ENCODE results near the gene LATS1.

The LATS1 gene

GRCh38 chr6:149615805-149616204, 102.1 kb downstream of the LATS1 start:
- Histone ChIP-seq H3K4me1 (ENCODE audit: control insufficient read depth, insufficient read depth, low read length, poor library complexity, severe bottlenecking) (no peaks in the 10 kb centered on the region), H3K9me3 (ENCODE audit: control insufficient read depth, low read length) (no peaks in the 10 kb centered on the region), H3K36me3 (ENCODE audit: control insufficient read depth, insufficient read depth, low read length) (peaks cover 8% of the 10 kb centered on the region), H3K27ac (ENCODE audit: low read depth, low read length, severe bottlenecking) (no peak overlapping the region), H3K4me3 (ENCODE audit: extremely low read depth, insufficient read depth, low read length, poor library complexity, severe bottlenecking) (no peak overlapping the region)
- WGBS, 2 experiments (ENCODE audit: insufficient coverage in 2 of 2) = 94 to 100% methylated on average over 1 to 3 of the region's 5 CpGs

- Histone ChIP-seq H3K27ac (ENCODE audit: low read depth, low read length, severe bottlenecking) (no peak overlapping the region), H3K4me3 (ENCODE audit: extremely low read depth, insufficient read depth, low read length, poor library complexity, severe bottlenecking) (no peak overlapping the region), H3K9me3 (ENCODE audit: control insufficient read depth, low read length) (no peaks in the 10 kb centered on the region), H3K36me3 (ENCODE audit: control insufficient read depth, insufficient read depth, low read length) (peaks cover 7% of the 10 kb centered on the region), H3K4me1 (ENCODE audit: control insufficient read depth, insufficient read depth, low read length, poor library complexity, severe bottlenecking) (no peaks in the 10 kb centered on the region)
- WGBS, 2 experiments (ENCODE audit: insufficient coverage in 2 of 2) = 90 to 100% methylated on average over 1 to 2 of the region's 4 CpGs
Measured at GRCh38 chr6:149614337-149614736, 103.6 kb downstream of the LATS1 start.

GRCh38 chr6:149608381-149608982, 109.4 kb downstream of the LATS1 start:
- H3K36me3 ChIP-seq (ENCODE audit: control insufficient read depth, insufficient read depth, low read length) = no peaks in the 10 kb centered on the region
- no peaks in the 10 kb centered on the region for H3K9me3 ChIP-seq (ENCODE audit: control insufficient read depth, low read length)
- 100% methylated on average over 1 to 3 of the region's 7 CpGs for WGBS, 2 experiments (ENCODE audit: insufficient coverage in 2 of 2)
- no peak overlapping the region for H3K27ac ChIP-seq (ENCODE audit: low read depth, low read length, severe bottlenecking)
- H3K4me1 ChIP-seq (ENCODE audit: control insufficient read depth, insufficient read depth, low read length, poor library complexity, severe bottlenecking) = no peaks in the 10 kb centered on the region
- H3K4me3 ChIP-seq (ENCODE audit: extremely low read depth, insufficient read depth, low read length, poor library complexity, severe bottlenecking) = no peak overlapping the region

Data from mesodermal cell (in vitro differentiated cells).